Measurements from ENCODE around the gene MDM4.

The MDM4 gene

DNA sequence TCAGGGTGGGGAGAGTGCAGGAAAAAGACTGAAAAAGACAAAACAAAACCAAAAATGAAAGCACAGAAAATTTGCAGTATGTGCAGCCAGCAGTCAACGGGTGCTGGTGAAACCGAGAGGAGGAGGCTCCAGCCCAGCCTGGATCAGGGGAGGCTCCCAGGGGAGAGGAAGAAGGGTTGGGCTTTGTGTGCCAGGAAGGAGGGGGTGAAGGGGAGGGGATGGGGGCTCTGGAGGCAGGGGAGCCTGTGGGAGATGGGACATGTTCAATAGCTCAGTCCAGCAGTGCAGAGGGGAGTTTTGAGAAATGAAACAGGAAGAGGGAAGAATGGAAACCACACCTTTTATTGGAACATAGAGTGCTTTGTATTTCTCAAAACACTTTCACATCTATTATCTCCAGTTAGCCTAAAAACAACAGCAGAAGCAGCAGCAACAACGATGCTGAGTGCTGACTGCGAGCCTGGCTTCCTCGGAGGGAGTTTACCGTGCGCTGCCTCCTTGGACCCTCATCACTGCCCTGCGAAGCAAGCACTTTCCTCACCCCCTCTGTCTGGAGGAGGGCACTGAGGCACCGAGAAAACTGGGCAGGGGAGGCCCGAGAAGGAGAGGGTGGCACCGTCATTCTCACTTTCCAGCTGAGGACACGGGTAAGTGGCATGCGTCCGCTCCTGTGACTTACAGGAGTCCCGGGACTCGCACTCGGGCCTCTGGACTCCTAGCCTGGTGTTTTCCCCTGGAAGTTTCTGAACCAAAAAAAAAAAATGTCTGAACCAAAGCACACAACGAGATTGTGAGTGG, 62.9 kb downstream of the MDM4 start:
- no peak for DNase-seq (ENCODE audit: low spot score)

DNA sequence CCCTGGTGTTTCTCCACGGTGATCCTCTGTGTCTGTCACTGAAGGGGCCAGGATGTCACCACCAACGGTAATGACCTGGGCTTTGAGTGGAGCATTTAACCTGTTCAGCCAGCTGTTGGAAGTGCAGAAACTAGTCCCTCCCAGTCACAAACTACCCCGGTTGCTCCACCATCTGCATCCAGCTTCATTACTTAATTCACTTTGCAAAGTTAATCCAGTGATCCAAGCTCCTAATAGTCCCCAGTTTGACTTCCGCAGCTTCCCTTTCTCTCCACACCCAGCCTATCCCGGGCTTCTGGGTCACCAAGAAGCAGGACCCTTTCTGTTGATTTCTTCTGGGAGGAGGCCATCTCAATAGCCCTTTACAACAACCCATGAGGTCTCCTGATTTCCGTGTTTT, 63.5 kb downstream of the MDM4 start:
- no peak for DNase-seq (ENCODE audit: low spot score)

DNA sequence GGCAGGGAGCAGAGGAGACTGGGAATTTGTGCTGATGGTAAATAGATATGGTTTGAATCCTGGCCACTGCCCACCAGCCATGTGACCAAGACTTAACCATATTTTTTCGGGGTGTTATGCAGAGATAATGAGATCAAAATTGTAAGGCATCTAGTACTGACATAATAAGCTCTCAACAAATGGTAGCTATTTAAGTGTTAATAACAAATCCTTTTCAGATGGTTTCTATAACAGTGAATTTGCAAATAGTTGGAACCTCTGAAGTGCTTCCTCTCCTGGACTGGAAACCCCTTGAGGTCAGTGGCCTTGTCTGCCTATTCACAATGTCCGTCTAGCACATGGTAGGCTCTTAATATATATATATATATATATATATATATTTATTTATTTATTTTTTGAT, 64.7 kb downstream of the MDM4 start:
- DNase-seq (ENCODE audit: low spot score) = no peak

DNA sequence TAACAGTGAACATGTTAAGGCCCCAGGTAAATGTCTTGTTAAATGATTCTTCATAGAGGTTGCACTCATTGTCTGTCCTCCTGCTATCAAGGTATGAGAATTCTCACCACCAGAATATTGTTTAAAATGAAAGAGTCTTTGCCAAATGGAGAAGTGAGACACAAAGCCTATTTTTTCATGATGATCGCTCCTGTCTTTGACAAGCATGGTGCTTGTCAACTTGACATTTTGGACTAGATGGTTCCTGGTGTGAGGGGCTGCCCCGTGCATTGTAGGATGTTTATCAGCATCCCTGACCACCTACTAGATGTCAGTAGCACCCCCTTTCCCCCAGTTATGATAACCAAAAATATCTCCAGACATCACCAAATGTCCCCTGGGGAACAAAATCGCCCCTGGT, 65.6 kb downstream of the MDM4 start:
- DNase-seq (ENCODE audit: low spot score) = no peak

DNA sequence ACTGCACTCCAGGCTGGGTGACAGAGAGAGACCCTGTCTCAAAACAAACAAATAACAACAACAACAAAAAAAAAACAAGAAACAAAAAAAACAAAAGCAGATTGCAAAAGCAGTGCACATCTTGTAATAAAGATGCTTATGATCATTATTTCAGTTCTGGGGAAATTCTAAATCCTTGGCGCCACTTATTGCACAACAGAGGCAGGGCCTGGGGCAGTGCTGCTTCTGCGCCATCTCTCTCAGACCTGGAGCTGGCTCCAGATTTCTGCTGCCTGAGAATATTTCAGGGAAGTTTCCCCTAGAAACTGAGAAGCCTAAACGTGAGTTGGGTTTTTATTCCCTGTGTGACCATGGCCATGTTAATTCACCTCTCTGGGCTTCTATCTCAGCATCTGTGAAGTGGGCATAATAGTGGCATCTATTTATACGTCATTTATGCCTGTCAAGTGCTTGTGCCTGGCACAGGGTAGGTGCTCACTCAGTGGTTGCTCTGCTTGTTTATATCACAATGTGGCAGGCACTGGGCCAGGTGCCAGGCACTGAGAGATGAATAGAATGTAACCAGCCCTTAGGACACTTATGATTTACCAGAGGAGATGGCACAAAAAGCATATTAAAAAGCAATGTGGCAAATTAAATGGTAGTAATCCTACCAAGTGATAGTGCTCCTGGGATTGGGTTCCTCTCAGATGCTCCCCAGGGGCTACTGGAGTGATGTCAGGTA, 67.9 kb downstream of the MDM4 start:
- no peak for DNase-seq (ENCODE audit: low spot score)

DNA sequence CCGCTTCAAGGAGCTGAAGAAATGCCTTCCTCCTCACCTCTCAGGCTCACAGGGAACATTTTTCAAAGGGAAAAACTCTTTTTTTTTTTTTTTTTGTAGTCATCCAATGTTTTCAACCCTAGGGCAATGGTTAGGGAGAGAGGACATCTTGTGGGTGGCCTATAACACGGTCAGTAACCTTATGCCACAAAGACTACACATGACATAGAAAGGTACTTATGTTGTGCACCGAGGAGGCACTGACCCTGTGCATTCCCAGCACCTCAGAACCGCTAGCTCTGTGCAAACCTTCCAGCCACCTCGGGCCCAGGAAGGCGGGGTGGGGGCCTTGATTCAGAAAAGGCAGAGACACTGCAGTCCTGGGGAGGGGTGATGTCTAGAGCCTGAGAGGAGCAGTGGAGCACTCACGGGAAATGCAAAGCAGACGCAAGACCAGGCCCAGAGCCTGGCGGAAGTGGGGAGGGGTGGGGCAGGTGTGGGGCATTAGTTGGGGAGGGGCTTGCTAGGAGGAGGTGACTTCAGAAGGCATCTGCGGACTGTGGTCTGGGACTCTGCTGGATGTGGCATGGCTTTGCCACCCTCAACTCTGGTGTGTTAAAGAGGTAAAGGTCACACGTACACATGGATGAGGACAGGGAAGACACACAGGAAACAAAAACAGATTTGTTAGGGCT, 68.6 kb downstream of the MDM4 start:
- no peak for DNase-seq (ENCODE audit: low spot score)

DNA sequence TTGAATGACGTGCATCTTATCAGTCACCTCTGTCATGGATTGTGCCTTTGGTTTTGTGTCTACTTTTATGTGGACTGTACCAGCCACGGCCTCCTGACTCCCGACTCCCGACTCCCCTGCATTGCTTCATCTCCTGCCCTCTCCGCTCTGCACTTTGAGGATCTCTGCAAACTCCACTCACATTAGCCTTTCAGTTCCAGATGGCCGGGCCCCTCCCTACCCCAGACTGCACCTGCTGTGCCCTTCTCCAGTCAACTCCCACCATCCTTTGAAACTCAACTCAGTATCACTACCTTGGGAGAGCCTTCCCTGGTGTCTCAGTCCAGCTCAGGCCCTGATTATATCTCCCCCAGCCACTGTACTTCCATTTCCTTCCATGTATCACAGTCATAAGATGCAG, 71.4 kb downstream of the MDM4 start:
- DNase-seq (ENCODE audit: low spot score) = no peak

DNA sequence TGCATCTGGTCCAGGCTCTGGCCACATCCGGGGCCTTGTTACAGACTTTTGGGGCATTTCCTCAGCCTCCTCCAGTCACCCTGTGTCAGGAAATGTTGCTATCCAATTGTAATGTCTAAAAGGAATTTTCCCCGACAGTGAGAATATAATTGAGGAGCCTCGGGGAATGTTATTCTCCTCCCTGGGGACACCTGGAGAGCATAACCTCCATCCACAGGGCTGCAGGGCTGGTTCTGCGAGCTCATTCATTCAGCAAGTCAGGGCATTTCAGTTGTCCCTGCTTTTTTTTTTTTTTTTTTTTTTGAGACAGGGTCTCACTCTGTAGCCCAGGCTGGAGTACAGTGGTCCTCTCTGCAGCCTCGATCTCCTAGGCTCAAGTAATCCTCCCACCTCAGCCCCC, 72.6 kb downstream of the MDM4 start:
- DNase-seq (ENCODE audit: low spot score) = no peak

DNA sequence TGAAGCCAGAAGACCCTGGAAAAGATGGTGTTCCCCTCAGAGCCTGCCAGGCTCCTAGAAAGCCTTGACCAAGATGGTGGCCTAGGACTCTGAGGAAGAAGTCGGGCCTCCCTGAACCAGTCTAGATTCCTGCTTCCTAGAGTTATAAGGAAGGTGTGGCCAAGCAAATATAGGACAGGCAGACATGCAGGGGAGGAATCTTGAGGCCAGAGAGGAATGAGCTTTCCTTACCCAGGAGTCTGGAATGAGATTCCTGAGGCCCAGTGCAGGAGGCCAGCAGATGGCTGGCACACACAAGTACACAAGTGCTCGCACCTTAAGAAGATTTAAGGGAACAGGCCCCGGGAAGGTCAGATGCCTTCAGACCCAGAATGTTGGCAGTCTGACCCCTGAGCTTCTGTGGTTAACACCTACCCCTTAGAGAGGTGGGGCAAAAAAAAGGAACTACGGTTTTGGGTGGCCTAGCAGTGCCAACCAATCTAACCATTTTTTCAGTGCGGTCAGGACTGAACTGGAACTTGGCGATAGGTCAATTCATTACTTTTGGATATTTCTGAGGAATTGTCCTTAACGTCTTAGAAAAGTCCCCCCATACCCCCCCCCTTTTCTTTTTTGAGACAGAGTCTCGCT, 73.3 kb downstream of the MDM4 start:
- DNase-seq (ENCODE audit: low spot score) = no peak

DNA sequence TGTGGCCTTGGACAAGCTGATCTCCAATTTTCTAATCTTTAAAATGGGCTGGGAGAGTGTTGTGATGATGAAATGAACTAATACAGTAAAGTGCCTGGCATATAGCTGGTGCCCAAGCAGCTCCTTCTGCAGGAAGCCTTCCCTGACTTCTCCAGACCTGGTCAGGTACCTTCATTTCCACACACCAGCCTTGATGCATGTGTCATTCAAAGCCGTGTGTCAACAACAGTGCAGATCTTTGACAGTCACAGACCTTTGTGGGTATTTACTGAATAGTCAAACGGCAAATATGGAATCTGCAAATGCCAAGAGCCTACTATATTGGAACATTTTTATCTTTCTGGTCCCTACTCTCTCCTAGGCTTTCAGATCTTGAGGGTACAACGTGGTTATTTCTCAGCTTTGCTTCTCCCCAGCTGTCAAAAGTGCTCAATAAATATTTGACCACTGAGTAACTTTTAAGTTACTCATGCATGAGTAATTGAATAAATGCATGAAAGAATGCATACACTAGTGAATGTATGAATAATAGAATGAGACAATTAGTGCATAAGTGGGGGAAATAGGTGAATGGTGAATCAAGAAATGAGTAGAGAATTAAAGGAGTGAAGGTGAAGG, 75.4 kb downstream of the MDM4 start:
- DNase-seq (ENCODE audit: low spot score) = no peak

DNA sequence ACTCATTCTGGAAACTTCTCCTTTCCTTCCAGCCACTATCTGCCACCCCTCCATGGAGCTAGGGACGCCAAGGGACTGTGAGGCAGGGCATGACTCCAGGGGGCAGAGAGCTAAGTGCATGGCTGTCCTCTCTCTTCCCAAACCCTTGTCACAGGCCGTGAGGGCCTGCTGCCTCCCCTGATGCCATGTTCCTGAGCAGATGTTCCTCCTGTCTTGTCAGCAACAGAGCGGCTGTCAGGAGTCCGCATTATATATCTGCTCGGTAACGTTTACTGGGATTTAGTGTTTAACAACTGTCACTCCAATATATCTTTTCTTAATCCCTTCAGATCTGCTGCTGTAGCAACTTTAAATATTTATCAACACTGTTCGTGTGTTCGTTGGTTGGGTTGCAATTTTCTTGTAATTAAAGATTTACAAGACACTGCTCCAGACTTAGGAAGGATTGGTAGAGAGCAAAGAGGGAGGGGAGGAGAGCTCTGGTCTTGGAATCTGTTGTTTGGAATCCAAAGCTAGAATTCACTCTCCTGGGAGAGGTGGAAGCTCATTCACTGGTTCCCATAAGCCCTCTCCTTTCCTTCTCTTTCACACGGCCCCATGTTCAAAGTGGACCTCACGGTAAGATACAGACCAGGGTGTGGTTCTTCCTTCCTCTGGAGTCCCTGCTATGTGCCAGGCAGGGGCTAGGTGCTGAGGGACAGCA, 76.2 kb downstream of the MDM4 start:
- no peak for DNase-seq (ENCODE audit: low spot score)

DNA sequence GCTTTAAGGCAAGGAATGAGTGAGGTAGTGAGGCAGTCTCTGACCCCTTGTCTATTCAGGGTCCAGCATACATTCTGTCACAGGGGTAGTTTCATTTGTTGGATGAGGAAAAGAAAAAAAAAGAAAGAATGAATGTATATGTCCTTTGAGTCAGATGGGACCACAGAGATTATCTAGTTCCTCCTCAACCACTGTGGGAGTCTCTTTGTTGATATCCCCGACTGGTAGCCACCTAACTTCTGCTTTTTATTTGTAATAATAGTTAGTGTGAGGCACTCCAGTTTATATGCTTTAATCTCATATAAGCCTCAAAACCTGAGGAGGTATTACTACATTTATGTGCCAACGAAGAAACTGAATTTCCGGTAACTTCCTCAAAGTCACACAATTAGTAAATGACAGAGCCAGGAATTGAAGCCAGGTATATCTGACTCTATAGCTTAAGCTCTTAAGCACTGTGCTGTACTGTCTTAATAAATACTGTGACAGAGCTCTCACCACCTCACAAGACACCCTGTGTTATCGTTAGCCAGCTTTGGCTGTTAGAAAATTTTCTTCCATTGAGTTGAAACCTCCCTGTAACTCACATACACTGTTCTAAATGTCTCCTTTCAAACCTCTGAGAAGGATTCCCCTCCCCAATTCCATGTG, 82.2 kb downstream of the MDM4 start:
- DNase-seq (ENCODE audit: low spot score) = no peak

DNA sequence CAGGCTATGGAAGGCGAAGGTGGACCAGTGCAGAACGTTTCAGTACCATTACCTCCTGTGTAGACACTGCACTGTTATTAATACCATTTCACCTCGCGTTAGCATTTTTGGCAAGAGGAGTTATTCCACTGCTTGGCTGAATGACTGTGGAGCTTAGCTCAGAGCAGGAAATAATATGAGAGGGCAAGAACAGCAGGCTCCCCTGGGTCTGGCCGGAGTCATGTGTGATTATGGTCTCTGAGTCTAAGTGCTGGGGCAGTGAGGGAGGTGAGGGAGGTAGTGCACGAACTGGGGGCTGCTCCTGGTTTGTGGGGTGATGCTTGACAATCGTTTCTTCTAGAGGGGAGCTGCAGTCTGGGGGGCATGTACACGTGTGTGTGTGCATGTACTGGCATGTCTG, 82.9 kb downstream of the MDM4 start:
- DNase-seq (ENCODE audit: low spot score) = no peak

DNA sequence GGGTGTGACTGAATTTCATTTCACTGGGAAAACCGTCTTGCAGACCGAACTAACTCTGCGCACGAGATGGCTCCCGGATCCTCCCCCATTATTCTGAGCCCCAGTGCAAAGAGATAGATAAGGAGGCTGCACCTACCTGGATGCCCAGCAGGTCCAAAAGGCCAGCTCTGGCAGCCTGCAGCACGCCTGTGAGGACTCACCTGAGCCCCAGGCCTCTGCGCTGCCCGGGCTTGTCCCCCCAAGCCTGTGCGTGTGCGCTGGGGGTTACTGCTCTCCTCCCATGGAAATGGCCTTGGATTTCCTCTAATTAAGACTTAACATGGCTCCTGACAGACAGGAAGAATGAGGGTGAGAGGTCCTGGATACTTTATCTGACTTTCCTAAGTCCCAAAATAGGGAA, 83.4 kb downstream of the MDM4 start:
- no peak for DNase-seq (ENCODE audit: low spot score)

DNA sequence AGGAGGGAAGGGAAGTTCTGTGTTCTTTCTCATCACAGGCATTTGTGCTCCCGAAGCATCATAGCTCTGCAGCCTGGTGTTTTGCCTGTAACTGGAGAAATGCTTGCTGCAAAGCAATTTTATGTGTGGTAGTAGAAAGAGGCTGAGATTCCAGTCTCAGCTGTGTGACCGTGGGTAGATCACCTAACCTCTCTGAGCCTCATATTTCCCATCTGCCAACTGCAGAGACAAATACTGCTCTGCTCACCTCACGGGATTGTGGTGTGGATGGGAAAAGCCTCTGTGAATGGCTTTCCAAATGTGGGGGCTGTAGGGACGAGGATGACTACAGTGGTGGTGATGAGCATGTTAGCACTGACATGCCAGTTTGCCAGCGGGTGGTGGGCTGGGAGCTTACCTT, 84.0 kb downstream of the MDM4 start:
- no peak for DNase-seq (ENCODE audit: low spot score)

DNA sequence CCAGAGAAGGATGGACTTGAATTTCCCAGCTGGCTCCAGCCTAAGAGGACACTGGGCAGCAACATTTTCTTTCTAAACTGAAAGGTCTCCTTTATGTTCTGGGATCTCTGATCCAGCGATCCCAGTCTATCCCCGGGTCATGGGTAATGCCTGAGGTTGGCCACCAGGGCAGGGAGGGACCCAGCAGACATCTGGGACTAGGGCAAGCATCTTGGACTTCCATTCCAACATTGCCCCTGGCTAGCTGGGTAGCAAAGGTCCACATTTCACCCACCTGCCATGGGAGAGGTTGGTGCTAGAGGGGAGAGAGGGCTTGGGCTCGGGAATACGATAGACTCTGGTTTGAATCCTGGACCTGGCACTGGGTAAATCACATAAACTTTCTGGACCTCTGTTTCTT, 84.8 kb downstream of the MDM4 start:
- DNase-seq (ENCODE audit: low spot score) = no peak

DNA sequence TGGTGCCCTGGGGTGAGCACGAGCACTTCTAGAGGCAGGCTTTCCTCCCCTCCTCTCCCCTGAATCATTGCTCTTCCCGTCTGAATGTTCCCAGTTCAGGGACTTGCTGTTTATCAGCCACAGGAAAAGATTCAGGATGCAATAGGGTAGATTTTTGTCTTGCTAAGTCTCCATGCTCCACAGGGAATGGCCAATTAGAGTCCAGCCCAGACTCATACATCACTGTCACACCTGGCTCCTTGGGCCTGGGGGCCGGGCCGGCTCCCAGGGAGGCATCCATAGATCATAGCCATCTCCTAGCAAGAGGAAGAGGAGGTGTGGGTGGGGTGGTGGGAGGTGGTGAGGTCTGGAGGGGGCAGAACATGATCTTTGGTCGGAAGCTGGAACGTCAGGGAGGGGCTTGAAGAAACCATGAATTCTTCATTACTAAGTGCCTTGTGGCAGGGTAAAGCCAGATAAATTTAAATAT, 85.9 kb downstream of the MDM4 start:
- DNase-seq (ENCODE audit: low spot score) = no peak

DNA sequence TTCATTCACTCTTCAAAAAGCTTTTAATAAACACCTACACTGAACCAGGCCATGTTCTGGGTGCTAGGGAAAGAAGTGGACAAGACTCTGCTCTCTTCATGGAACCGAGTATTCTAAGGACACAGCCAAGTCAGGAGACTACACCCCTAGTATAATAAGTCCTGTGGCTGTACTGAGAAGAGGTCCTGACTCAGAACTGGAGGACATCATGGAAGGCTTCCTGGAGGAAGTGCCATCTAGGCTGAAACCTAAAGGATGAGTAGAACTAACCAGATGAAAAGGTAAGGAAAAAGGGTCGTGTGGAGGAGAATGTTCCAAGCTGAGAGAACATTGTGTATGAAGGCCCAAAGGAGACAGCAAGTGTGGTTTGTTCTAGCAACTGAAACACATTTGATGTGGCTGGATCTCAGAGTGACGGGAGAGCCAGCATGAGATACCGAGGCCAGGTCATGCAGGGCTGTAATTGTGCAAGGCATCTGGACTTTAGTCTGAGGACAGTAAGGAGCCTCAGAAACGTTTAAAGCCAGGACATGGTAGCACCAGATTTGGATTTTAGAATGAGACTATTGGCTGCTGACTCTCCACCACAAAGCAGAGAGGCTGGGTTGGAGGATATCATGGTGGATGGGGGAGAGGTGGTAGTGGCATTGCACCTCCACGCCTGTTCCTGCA, 86.8 kb downstream of the MDM4 start:
- DNase-seq (ENCODE audit: low spot score) = no peak

DNA sequence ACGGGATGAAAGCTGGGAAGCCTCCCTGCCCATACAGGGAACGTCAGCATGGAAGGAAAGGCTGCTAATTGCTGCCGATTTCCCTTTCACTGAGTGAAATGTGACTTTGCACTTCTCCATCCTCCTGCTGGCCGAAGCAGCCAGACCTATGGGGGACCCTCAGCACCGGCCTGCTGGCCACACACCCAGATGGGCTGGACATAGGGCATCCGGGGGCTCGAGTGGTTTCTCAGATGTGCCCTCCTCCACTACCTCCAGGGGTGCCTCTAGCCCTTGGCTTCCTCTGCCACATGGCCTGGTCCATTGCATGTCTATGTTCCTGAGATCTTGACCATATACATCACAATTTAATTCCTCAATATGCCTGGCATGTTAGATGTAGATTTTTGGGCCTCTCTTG, 89.6 kb downstream of the MDM4 start:
- no peak for DNase-seq (ENCODE audit: low spot score)

Measured in left forelimb (tissue), 1 donor.